Stimulated activated CD8-positive, alpha-beta memory T cell treated with anti-CD3 and anti-CD28 coated beads, Interleukin-7, amount 100 ng/mL, for 4 hours (primary cell): ENCODE measurements around the gene EID3.
"Not testable (repeated sequence)": the region's sequence is repeated elsewhere in the genome, so short reads cannot be mapped to it uniquely, and the experiment has no call there.

Experiments used
- DNase-seq, 2 donors: peaks; one replicate each; pipeline ENCODE4 v3.0.0-alpha.2; 2020; ENCODE audit warnings: low read depth in 2 of 2

The EID3 gene

GRCh38 chr12:104303538-104304151, at the start of gene EID3:
EID3 (plus strand) TSS chr12:104303739; CDS start chr12:104303935, 196 bp downstream.
- DNase-seq, result peak; percentile 72 to 88

- no peak for DNase-seq
Observed at GRCh38 chr12:104257913-104258472, 45.5 kb upstream of the EID3 start.

GRCh38 chr12:104258476-104259067, 45.0 kb upstream of the EID3 start:
- DNase-seq, result no peak

- DNase-seq, result no peak
Observed at GRCh38 chr12:104263026-104263425, 40.5 kb upstream of the EID3 start.

- DNase-seq, result no peak
Observed at GRCh38 chr12:104263580-104264358, 39.8 kb upstream of the EID3 start.

GRCh38 chr12:104265436-104265835, 38.1 kb upstream of the EID3 start:
- not testable (repeated sequence) for DNase-seq

GRCh38 chr12:104272938-104273337, 30.6 kb upstream of the EID3 start:
- no peak for DNase-seq

GRCh38 chr12:104273503-104273902, 30.0 kb upstream of the EID3 start:
- no peak for DNase-seq

GRCh38 chr12:104274811-104275210, 28.7 kb upstream of the EID3 start:
- no peak for DNase-seq

- DNase-seq, result no peak
Observed at GRCh38 chr12:104275689-104276088, 27.9 kb upstream of the EID3 start.

- no peak for DNase-seq
Observed at GRCh38 chr12:104276273-104277131, 27.0 kb upstream of the EID3 start.

GRCh38 chr12:104279164-104279563, 24.4 kb upstream of the EID3 start:
- no peak for DNase-seq

GRCh38 chr12:104280111-104280510, 23.4 kb upstream of the EID3 start:
- no peak for DNase-seq

- DNase-seq, result no peak
Observed at GRCh38 chr12:104280717-104281458, 22.7 kb upstream of the EID3 start.

- no peak for DNase-seq
Observed at GRCh38 chr12:104281636-104282035, 21.9 kb upstream of the EID3 start.

GRCh38 chr12:104282109-104282508, 21.4 kb upstream of the EID3 start:
- DNase-seq, result no peak

GRCh38 chr12:104285740-104286515, 17.6 kb upstream of the EID3 start:
- no peak for DNase-seq

- DNase-seq, result peak; percentile 84 to 88
Observed at GRCh38 chr12:104286516-104287482, 16.7 kb upstream of the EID3 start.
